Type B pancreatic cell (in vitro differentiated cells): Measurements from ENCODE around the gene TAF10. TPM values are rescaled to one million over a fixed set of nuclear protein-coding genes. Genes with fewer than 3 reads are reported as not detected.

ENCODE experiments used
- DNase-seq: peaks from one replicate; pipeline ENCODE4 v3.0.0; 2021; ENCODE audit warnings: mixed read lengths; ENCODE audit not compliant: unreplicated experiment; ENCODE audit errors: extremely low spot score
- H3K27ac Mint-ChIP-seq: 2 replicates; pipeline ENCODE4 v1.8.0; 2021; ENCODE audit warnings: mild to moderate bottlenecking, mixed read lengths
- H3K27me3 Mint-ChIP-seq: 2 replicates; pipeline ENCODE4 v1.8.0; 2021; ENCODE audit warnings: mixed read lengths
- H3K36me3 Mint-ChIP-seq: 2 replicates; pipeline ENCODE4 v1.8.0; 2021; ENCODE audit warnings: mixed read lengths
- H3K4me1 Mint-ChIP-seq: one replicate; pipeline ENCODE4 v1.8.0; 2021; ENCODE audit warnings: mixed read lengths; ENCODE audit not compliant: unreplicated experiment
- H3K4me3 Mint-ChIP-seq: 2 replicates; pipeline ENCODE4 v1.8.0; 2021; ENCODE audit warnings: mild to moderate bottlenecking, mixed read lengths
- H3K9me3 Mint-ChIP-seq: 2 replicates; pipeline ENCODE4 v1.8.0; 2021; ENCODE audit warnings: mixed read lengths
- CTCF ChIP-seq: fragments of 200-600 bp; sonication (generic); conservative IDR thresholded peaks from 2 replicates; pipeline ENCODE4 v1.5.0; 2021; ENCODE audit warnings: antibody characterized with exemption, mild to moderate bottlenecking
- total RNA-seq: library from RNA; stranded (reverse); gene quantifications from 2 replicates; pipeline ENCODE4 v1.2.1, GENCODE V29; 2021; ENCODE audit warnings: low replicate concordance

Gene TAF10
- total RNA-seq, 1 donor from 2014 or later, result 121 TPM

- H3K4me3 Mint-ChIP-seq, result no peak overlapping the region
- no peaks in the 10 kb centered on the region for H3K9me3 Mint-ChIP-seq
- peaks cover 7% of the 10 kb centered on the region for H3K4me1 Mint-ChIP-seq
- TF ChIP-seq CTCF, result no peak
- peak overlapping the region; percentile 23 for H3K27ac Mint-ChIP-seq
- H3K36me3 Mint-ChIP-seq, result peaks cover 33% of the 10 kb centered on the region
- DNase-seq, result no peak
- H3K27me3 Mint-ChIP-seq, result no peaks in the 10 kb centered on the region
Observed at GRCh38 chr11:6596239-6596877, 15.7 kb downstream of the TAF10 start.

- TF ChIP-seq CTCF, result peak; percentile 45
- Mint-ChIP-seq H3K9me3 (no peaks in the 10 kb centered on the region), H3K4me1 (peaks cover 7% of the 10 kb centered on the region), H3K4me3 (no peak overlapping the region), H3K27me3 (no peaks in the 10 kb centered on the region), H3K36me3 (peaks cover 29% of the 10 kb centered on the region), H3K27ac (no peak overlapping the region)
- DNase-seq, result no peak
Observed at GRCh38 chr11:6594142-6594768, 17.8 kb downstream of the TAF10 start.

- Mint-ChIP-seq H3K9me3 (peaks cover 7% of the 10 kb centered on the region), H3K4me3 (no peak overlapping the region), H3K27me3 (no peaks in the 10 kb centered on the region), H3K27ac (no peak overlapping the region), H3K36me3 (peaks cover 11% of the 10 kb centered on the region), H3K4me1 (no peaks in the 10 kb centered on the region)
- no peak for TF ChIP-seq CTCF
- no peak for DNase-seq
Observed at GRCh38 chr11:6588018-6588417, 24.0 kb downstream of the TAF10 start.

- no peaks in the 10 kb centered on the region for H3K4me1 Mint-ChIP-seq
- peaks cover 13% of the 10 kb centered on the region for H3K36me3 Mint-ChIP-seq
- DNase-seq, result no peak
- no peaks in the 10 kb centered on the region for H3K27me3 Mint-ChIP-seq
- H3K4me3 Mint-ChIP-seq, result no peak overlapping the region
- no peak for TF ChIP-seq CTCF
- peaks cover 9% of the 10 kb centered on the region for H3K9me3 Mint-ChIP-seq
- no peak overlapping the region for H3K27ac Mint-ChIP-seq
Observed at GRCh38 chr11:6587360-6587953, 24.6 kb downstream of the TAF10 start.

GRCh38 chr11:6586434-6587359 lies 25.3 kb downstream of the TAF10 start:
- DNase-seq, result no peak
- H3K36me3 Mint-ChIP-seq, result peaks cover 19% of the 10 kb centered on the region
- TF ChIP-seq CTCF, result no peak
- no peaks in the 10 kb centered on the region for H3K27me3 Mint-ChIP-seq
- no peak overlapping the region for H3K27ac Mint-ChIP-seq
- H3K9me3 Mint-ChIP-seq, result peaks cover 9% of the 10 kb centered on the region
- H3K4me3 Mint-ChIP-seq, result no peak overlapping the region
- no peaks in the 10 kb centered on the region for H3K4me1 Mint-ChIP-seq
